HEK293 (cell line): ENCODE measurements around the gene VPS35L.

Experiments used
- IKZF3 ChIP-seq: fragments of 450-650 bp; IDR thresholded peaks from 2 replicates; pipeline ENCODE4 v1.5.0; 2018; ENCODE audit warnings: missing biosample characterization, mild to moderate bottlenecking, missing genetic modification characterization, moderate library complexity
- SP2 ChIP-seq: fragments of 450-650 bp; formaldehyde crosslinking; IDR thresholded peaks from 2 replicates; pipeline ENCODE4 v1.5.1; 2016; ENCODE audit warnings: missing biosample characterization, missing genetic modification characterization
- ZBTB20 ChIP-seq: fragments of 450-650 bp; formaldehyde crosslinking; IDR thresholded peaks from 2 replicates; pipeline ENCODE4 v1.5.1; 2016; ENCODE audit warnings: missing biosample characterization, missing genetic modification characterization
- ZFP41 ChIP-seq: fragments of 450-650 bp; formaldehyde crosslinking; IDR thresholded peaks from 2 replicates; pipeline ENCODE4 v1.5.1; 2016; ENCODE audit warnings: missing biosample characterization, missing genetic modification characterization, borderline replicate concordance
- ZNF10 ChIP-seq: fragments of 450-650 bp; formaldehyde crosslinking; IDR thresholded peaks from 2 replicates; pipeline ENCODE4 v1.5.1; 2017; ENCODE audit warnings: missing biosample characterization, missing genetic modification characterization
- ZNF175 ChIP-seq: fragments of 450-650 bp; formaldehyde crosslinking; IDR thresholded peaks from 2 replicates; pipeline ENCODE4 v1.5.1; 2016; ENCODE audit warnings: missing biosample characterization, missing genetic modification characterization
- ZNF335 ChIP-seq: fragments of 450-650 bp; formaldehyde crosslinking; conservative IDR thresholded peaks from 2 replicates; pipeline ENCODE4 v1.5.1; 2016; ENCODE audit warnings: missing biosample characterization, missing genetic modification characterization
- ZNF391 ChIP-seq: fragments of 450-650 bp; formaldehyde crosslinking; IDR thresholded peaks from 2 replicates; pipeline ENCODE4 v1.5.1; 2016; ENCODE audit warnings: low read depth, missing biosample characterization, missing genetic modification characterization, borderline replicate concordance
- ZNF501 ChIP-seq: fragments of 450-650 bp; formaldehyde crosslinking; IDR thresholded peaks from 2 replicates; pipeline ENCODE4 v1.5.1; 2016; ENCODE audit warnings: missing biosample characterization, missing genetic modification characterization
- ZNF521 ChIP-seq: fragments of 450-650 bp; formaldehyde crosslinking; IDR thresholded peaks from 2 replicates; pipeline ENCODE4 v1.5.1; 2017; ENCODE audit warnings: missing biosample characterization, mild to moderate bottlenecking, missing genetic modification characterization
- ZNF549 ChIP-seq: fragments of 450-650 bp; IDR thresholded peaks from 2 replicates; pipeline ENCODE4 v1.5.1; 2018; ENCODE audit warnings: missing biosample characterization, missing genetic modification characterization, mild to moderate bottlenecking, inconsistent platforms, moderate library complexity
- ZNF600 ChIP-seq: fragments of 450-650 bp; formaldehyde crosslinking; IDR thresholded peaks from 2 replicates; pipeline ENCODE4 v1.5.1; 2016; ENCODE audit warnings: missing biosample characterization, missing genetic modification characterization
- ZNF837 ChIP-seq: fragments of 450-650 bp; formaldehyde crosslinking; IDR thresholded peaks from 2 replicates; pipeline ENCODE4 v1.5.1; 2016; ENCODE audit warnings: missing biosample characterization, missing genetic modification characterization
- TF ChIP-seq, protein P1 (sequence below): fragments of 450-650 bp; formaldehyde crosslinking; IDR thresholded peaks from 2 replicates; pipeline ENCODE4 v1.5.1; 2016; ENCODE audit warnings: missing biosample characterization, missing genetic modification characterization
- TF ChIP-seq, protein P2 (sequence below): fragments of 450-650 bp; formaldehyde crosslinking; IDR thresholded peaks from 2 replicates; pipeline ENCODE4 v1.5.1; 2017; ENCODE audit warnings: missing biosample characterization, missing genetic modification characterization
- TF ChIP-seq, protein P3 (sequence below): fragments of 450-650 bp; formaldehyde crosslinking; IDR thresholded peaks from 2 replicates; pipeline ENCODE4 v1.5.1; 2016; ENCODE audit warnings: missing biosample characterization, missing genetic modification characterization
- TF ChIP-seq, protein P4 (sequence below): fragments of 450-650 bp; formaldehyde crosslinking; optimal IDR thresholded peaks from 2 replicates; pipeline ENCODE3; 2016; ENCODE audit warnings: missing biosample characterization, mild to moderate bottlenecking, missing genetic modification characterization
- TF ChIP-seq, protein P5 (sequence below): fragments of 450-650 bp; formaldehyde crosslinking; IDR thresholded peaks from 2 replicates; pipeline ENCODE4 v1.5.1; 2016; ENCODE audit warnings: missing biosample characterization, missing genetic modification characterization
- TF ChIP-seq, protein P6 (sequence below): fragments of 450-650 bp; formaldehyde crosslinking; IDR thresholded peaks from 2 replicates; pipeline ENCODE4 v1.5.1; 2016; ENCODE audit warnings: missing biosample characterization, missing genetic modification characterization
- TF ChIP-seq, protein P7 (sequence below): sonication (generic); formaldehyde crosslinking; IDR thresholded peaks from 2 replicates; pipeline ENCODE4 v1.8.1; 2022; ENCODE audit warnings: mild to moderate bottlenecking, moderate library complexity, missing genetic modification reagents
- TF ChIP-seq, protein P8 (sequence below): fragments of 450-650 bp; formaldehyde crosslinking; IDR thresholded peaks from 2 replicates; pipeline ENCODE4 v1.5.1; 2016; ENCODE audit warnings: missing biosample characterization, missing genetic modification characterization

Gene VPS35L

DNA sequence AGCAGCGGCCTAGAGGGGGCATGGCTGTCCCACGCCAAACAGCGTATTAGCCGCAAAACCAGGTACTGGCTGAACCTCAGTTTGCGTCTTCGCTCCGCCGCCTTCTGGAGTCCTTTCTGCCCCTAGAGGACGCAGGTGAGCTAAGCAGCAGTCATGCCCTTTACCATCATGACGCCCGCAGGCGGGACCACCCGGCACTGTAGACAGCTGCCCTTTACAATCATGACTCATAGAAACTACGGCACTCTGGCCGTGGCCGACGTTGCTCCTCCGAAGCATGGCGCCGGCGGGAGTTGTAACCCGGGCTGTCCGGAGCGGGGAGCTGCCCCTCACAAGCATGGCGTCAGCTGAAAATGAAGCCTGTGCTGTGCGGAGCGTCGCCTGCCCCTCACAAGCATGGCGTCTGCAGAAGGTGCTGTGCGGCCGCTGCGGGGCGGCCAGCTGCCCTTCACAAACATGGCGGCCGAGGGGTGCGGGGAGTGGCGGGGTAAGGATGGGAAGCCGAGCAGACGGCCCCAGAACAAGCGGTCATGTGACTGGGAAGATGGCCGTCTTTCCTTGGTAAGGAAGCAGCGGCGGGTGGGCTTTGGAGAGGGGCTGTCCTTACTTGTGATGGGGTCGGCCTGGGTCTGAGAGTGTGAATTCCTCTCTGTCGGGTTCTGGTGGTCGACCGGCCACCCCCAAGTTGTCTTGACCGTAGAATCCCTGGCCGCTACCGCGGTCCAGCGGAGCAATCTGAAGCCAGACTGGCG lies at the start of gene VPS35L (continued):
- TF ChIP-seq ZNF391: peak; percentile 46; the same call in 1 of the 2 replicates
- no peak for TF ChIP-seq ZNF837 (tag by site-specific recombination)
- TF ChIP-seq ZNF501 (tag by site-specific recombination): peak; percentile 25; the same call in 1 of the 2 replicates
- TF ChIP-seq, protein P1, sequence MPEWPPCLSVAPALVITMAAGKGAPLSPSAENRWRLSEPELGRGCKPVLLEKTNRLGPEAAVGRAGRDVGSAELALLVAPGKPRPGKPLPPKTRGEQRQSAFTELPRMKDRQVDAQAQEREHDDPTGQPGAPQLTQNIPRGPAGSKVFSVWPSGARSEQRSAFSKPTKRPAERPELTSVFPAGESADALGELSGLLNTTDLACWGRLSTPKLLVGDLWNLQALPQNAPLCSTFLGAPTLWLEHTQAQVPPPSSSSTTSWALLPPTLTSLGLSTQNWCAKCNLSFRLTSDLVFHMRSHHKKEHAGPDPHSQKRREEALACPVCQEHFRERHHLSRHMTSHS (tag by site-specific recombination): no peak
- TF ChIP-seq, protein P2, sequence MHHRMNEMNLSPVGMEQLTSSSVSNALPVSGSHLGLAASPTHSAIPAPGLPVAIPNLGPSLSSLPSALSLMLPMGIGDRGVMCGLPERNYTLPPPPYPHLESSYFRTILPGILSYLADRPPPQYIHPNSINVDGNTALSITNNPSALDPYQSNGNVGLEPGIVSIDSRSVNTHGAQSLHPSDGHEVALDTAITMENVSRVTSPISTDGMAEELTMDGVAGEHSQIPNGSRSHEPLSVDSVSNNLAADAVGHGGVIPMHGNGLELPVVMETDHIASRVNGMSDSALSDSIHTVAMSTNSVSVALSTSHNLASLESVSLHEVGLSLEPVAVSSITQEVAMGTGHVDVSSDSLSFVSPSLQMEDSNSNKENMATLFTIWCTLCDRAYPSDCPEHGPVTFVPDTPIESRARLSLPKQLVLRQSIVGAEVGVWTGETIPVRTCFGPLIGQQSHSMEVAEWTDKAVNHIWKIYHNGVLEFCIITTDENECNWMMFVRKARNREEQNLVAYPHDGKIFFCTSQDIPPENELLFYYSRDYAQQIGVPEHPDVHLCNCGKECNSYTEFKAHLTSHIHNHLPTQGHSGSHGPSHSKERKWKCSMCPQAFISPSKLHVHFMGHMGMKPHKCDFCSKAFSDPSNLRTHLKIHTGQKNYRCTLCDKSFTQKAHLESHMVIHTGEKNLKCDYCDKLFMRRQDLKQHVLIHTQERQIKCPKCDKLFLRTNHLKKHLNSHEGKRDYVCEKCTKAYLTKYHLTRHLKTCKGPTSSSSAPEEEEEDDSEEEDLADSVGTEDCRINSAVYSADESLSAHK: no peak; the same call in 1 of the 2 replicates
- peak; percentile 60 for TF ChIP-seq SP2
- TF ChIP-seq, protein P3, sequence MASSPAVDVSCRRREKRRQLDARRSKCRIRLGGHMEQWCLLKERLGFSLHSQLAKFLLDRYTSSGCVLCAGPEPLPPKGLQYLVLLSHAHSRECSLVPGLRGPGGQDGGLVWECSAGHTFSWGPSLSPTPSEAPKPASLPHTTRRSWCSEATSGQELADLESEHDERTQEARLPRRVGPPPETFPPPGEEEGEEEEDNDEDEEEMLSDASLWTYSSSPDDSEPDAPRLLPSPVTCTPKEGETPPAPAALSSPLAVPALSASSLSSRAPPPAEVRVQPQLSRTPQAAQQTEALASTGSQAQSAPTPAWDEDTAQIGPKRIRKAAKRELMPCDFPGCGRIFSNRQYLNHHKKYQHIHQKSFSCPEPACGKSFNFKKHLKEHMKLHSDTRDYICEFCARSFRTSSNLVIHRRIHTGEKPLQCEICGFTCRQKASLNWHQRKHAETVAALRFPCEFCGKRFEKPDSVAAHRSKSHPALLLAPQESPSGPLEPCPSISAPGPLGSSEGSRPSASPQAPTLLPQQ (tag by site-specific recombination): peak; percentile 95
- TF ChIP-seq ZNF175: no peak
- TF ChIP-seq, protein P4, sequence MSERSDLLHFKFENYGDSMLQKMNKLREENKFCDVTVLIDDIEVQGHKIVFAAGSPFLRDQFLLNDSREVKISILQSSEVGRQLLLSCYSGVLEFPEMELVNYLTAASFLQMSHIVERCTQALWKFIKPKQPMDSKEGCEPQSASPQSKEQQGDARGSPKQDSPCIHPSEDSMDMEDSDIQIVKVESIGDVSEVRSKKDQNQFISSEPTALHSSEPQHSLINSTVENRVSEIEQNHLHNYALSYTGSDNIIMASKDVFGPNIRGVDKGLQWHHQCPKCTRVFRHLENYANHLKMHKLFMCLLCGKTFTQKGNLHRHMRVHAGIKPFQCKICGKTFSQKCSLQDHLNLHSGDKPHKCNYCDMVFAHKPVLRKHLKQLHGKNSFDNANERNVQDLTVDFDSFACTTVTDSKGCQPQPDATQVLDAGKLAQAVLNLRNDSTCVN (tag by site-specific recombination): peak; percentile 62
- no peak; the same call in 1 of the 2 replicates for TF ChIP-seq ZNF10 (tag by site-specific recombination)
- TF ChIP-seq ZFP41 (tag by site-specific recombination): no peak
- TF ChIP-seq ZNF600 (tag by site-specific recombination): peak; percentile 89
- TF ChIP-seq, protein P5, sequence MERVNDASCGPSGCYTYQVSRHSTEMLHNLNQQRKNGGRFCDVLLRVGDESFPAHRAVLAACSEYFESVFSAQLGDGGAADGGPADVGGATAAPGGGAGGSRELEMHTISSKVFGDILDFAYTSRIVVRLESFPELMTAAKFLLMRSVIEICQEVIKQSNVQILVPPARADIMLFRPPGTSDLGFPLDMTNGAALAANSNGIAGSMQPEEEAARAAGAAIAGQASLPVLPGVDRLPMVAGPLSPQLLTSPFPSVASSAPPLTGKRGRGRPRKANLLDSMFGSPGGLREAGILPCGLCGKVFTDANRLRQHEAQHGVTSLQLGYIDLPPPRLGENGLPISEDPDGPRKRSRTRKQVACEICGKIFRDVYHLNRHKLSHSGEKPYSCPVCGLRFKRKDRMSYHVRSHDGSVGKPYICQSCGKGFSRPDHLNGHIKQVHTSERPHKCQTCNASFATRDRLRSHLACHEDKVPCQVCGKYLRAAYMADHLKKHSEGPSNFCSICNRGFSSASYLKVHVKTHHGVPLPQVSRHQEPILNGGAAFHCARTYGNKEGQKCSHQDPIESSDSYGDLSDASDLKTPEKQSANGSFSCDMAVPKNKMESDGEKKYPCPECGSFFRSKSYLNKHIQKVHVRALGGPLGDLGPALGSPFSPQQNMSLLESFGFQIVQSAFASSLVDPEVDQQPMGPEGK (tag by site-specific recombination): peak; percentile 86
- TF ChIP-seq ZNF549 (tag by site-specific recombination): no peak
- TF ChIP-seq, protein P6, sequence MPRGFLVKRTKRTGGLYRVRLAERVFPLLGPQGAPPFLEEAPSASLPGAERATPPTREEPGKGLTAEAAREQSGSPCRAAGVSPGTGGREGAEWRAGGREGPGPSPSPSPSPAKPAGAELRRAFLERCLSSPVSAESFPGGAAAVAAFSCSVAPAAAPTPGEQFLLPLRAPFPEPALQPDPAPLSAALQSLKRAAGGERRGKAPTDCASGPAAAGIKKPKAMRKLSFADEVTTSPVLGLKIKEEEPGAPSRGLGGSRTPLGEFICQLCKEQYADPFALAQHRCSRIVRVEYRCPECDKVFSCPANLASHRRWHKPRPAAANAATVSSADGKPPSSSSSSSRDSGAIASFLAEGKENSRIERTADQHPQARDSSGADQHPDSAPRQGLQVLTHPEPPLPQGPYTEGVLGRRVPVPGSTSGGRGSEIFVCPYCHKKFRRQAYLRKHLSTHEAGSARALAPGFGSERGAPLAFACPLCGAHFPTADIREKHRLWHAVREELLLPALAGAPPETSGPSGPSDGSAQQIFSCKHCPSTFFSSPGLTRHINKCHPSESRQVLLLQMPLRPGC: 0 out of 2 replicates have a peak, but pooled peaks have one; percentile 7
- TF ChIP-seq ZNF335 (tag by site-specific recombination): peak; percentile 83
- TF ChIP-seq ZBTB20: peak; percentile 100
- peak; percentile 70; the same call in 1 of the 2 replicates for TF ChIP-seq IKZF3 (tag by site-specific recombination)
- no peak for TF ChIP-seq ZNF521 (tag by site-specific recombination)
- TF ChIP-seq, protein P7, sequence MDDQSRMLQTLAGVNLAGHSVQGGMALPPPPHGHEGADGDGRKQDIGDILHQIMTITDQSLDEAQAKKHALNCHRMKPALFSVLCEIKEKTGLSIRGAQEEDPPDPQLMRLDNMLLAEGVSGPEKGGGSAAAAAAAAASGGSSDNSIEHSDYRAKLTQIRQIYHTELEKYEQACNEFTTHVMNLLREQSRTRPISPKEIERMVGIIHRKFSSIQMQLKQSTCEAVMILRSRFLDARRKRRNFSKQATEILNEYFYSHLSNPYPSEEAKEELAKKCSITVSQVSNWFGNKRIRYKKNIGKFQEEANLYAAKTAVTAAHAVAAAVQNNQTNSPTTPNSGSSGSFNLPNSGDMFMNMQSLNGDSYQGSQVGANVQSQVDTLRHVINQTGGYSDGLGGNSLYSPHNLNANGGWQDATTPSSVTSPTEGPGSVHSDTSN (CRISPR knock-in tag): peak; percentile 44; the same call in 1 of the 2 replicates
- TF ChIP-seq, protein P8, sequence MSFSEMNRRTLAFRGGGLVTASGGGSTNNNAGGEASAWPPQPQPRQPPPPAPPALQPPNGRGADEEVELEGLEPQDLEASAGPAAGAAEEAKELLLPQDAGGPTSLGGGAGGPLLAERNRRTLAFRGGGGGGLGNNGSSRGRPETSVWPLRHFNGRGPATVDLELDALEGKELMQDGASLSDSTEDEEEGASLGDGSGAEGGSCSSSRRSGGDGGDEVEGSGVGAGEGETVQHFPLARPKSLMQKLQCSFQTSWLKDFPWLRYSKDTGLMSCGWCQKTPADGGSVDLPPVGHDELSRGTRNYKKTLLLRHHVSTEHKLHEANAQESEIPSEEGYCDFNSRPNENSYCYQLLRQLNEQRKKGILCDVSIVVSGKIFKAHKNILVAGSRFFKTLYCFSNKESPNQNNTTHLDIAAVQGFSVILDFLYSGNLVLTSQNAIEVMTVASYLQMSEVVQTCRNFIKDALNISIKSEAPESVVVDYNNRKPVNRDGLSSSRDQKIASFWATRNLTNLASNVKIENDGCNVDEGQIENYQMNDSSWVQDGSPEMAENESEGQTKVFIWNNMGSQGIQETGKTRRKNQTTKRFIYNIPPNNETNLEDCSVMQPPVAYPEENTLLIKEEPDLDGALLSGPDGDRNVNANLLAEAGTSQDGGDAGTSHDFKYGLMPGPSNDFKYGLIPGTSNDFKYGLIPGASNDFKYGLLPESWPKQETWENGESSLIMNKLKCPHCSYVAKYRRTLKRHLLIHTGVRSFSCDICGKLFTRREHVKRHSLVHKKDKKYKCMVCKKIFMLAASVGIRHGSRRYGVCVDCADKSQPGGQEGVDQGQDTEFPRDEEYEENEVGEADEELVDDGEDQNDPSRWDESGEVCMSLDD (tag by site-specific recombination): peak; percentile 94
